Measurements from ENCODE around the gene UBR7.

Gene UBR7

DNA sequence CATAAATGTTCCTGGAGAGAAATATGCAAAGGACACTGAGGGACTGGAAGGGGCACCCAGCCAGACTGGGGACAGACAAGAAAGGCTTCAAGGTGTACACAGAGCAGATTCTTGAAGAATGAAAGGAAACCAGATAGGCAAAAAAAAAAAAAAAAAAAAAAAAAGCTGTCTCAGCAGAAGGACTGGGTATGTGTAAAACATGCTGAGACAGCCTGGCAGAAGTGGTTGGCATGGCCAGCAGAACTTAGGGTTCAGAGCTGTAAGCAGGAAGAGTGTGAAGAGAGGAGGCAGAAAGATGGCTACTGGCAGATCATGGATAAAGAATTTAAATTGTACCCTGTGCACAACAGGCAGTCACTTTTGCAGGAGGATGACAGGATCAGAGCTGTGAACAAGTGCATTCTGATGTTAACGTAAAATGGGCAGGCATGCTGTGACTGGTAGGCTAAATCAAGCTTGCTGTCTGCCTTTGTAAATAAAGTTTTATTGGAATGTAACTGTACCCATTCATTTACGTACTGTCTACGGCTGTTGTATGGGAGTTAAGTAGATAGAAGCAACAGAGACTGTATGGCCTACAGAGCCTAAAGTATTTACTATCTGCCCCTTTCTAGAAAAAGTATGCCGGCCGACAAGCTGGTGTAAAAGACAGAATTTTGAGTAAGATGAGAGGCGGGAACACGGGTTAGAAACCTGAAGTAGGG lies 42.2 kb downstream of the UBR7 start:
- DNase-seq (ENCODE audit: low read depth): no peak

DNA sequence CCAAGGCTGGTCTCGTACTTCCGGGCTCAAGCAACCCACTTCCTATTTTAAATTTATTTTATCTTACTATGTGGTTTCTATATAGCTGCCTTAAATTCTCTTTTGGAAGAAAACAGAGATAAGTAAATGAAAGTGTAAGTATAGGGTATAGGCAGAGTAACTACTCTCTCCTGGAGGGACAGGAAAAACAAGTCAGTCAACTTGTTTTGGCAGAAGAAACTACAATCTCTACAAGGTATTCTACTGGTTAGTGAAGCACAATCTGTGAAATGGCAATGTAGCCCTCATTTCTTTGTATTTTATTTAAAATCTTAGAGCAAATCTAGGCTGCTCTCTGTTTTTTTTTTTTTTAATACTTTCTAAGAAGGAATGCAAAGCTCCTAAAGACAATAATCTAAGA lies 55.4 kb downstream of the UBR7 start:
- no peak for DNase-seq (ENCODE audit: low read depth)

DNA sequence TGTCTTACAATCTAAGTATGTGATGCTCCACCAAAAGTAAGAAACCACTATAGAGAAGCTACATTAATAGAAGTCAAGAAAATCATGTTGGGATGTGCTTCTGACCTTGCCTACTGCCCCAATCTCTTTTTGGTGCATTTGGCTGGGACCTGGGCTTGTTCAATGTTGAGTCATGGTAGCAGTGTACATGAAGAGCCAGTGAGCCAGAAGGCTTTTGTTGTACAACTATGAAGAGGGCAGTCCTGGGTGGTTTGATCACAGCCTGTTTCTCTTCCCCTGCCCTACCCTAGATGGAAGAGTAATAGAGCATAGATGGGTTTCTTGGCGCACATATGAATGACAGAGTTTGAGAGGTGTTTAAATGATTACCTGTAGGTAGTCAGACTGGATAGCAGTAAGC lies 56.4 kb downstream of the UBR7 start:
- DNase-seq (ENCODE audit: low read depth): no peak

DNA sequence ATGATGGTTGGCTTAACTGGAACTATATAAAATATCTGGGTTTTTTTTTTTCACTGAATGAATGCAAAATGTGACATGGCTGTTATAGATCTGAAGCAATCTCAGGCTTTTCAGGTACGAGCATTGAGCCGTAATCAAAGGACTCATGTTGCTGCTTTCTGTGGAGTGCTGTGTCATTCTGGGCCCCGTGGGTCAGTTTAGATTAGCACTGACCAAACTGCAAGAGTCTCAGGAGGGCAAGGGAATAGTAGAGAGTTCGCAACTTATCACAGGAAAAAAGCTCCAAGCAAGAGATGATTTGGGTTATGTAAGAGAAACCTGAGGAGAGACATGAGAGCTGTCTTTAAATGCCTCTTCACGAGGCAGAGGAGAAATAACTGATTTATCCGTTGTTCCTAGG lies 59.1 kb downstream of the UBR7 start:
- DNase-seq (ENCODE audit: low read depth): no peak

DNA sequence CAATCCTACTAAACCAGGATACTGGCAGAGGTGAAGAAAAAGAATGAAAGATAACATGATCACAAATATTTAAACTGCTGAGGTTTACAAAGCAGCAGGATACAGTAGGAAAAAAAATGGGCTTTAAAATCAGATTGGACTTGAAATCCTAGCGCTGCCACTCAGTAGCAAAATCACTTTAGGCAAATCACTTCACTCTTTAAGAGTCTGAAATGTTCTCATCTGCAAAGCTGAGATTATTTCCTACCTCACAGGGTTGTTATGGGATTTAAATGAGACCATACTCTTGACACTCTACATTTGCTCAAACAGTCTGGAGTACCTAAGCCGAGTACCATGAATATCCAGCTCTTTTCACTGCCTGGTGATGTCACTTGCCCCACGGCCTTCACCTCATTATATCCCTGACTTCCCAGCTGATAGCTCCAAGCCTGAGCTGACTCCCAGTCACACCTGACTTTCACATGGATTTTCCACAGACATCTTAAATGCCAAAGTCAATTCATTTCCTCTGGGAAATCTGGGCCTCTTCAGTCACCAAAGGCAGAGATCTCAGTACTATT lies 60.2 kb downstream of the UBR7 start:
- DNase-seq (ENCODE audit: low read depth): no peak

DNA sequence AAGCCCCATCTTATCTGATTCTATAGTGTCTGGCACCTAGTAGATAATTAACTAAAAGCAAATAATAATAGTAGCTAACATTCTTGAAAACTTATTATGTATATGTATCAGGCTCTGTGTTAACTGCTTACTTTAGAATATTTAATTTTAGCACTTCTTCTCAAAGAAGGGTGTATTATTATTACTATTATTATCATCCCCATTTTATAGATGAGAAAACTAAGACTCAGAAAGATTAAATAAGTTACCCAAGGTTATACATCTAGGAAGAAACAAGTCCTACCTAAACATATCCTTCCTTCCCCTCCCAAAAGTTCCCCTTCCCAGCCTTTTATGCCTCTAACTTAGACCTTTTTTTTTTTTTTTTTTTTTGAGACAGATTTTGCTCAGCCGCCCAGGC lies 61.4 kb downstream of the UBR7 start:
- no peak for DNase-seq (ENCODE audit: low read depth)

DNA sequence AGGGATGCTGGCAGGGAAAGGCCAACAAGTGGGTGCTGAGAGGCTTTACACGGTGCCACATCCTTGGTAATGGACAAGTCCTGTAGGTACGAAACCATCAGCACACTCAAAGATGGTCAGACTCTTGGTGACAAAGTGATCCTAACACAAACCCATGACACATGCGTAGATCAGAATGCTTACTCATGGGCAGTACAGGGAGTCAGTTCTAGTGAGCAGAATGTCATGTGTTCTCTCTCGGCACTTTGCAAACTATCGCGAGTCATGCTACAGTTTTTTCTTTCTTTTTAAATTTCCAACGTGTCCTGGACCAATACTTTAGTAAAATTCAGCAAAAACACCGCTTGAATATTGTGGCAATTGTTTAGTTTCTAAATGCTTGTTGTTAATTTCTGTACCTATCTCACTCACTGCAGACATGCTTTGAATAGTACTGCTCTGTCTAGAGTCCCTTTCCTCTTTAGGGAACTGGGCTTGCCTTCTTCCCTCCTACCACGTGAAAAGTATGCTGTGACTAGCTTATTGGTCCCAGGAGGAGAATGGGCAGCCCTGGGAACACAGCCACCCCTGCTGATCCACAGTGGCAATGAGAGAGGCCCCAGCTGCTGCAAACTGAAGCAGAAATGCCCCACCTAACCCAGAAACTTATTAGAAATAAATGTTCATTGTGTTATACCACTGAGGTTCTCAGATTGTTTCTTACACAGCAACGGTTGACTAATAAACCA lies 62.4 kb downstream of the UBR7 start:
- DNase-seq (ENCODE audit: low read depth): no peak

DNA sequence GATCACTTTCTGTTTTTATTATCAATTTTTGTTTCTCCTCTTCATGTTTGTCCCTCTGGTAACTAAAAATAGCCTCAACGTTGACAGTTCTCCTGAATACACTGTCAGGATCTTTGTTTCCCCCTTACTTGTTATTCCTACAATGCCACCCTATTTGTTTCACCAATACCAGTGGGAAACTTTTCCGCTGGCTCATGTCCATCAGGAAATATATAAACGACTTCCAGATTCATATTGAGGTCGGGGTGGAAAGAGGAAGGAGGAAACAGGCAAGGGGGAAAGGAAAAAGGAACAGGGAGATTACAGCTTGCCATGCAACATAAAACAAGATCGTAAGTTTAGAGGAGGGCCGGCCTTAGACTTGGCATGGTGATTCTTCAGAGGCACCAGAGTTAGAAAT lies 64.1 kb downstream of the UBR7 start:
- DNase-seq (ENCODE audit: low read depth): no peak

DNA sequence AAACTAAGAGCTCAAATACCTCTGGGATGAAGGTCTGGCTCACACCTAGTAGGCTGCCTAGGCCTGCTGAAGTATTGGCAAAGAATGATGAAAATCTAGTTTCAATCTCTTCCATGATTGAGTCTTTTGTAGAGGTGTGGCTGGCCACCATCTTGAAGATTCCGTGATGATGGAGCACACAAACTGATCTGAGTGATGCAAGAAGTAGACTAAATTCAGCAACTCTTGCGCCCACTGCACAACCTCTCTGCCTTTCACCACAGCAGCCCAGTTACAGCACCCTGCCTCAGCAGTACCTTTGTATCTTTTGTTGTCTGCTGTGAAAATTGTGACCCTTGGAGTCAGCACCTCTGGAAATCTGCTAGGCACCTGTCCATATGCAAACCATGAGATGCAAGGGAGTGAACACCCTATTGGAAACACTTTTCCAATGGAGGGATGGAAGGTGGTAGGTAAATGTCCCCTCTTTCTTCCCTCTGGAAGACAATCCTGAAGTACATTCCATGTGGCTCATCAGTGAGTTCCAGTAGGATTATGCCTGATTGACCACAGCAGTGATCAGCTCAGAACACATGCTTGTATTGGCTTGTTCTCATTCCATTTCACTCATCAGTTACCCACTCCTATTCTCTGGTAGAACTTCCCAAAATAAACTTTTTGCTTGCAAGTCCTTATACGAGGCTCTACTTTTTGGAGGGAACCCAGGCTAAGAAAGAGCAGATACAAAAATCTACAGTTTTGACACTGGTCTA lies 67.2 kb downstream of the UBR7 start:
- no peak for DNase-seq (ENCODE audit: low read depth)

DNA sequence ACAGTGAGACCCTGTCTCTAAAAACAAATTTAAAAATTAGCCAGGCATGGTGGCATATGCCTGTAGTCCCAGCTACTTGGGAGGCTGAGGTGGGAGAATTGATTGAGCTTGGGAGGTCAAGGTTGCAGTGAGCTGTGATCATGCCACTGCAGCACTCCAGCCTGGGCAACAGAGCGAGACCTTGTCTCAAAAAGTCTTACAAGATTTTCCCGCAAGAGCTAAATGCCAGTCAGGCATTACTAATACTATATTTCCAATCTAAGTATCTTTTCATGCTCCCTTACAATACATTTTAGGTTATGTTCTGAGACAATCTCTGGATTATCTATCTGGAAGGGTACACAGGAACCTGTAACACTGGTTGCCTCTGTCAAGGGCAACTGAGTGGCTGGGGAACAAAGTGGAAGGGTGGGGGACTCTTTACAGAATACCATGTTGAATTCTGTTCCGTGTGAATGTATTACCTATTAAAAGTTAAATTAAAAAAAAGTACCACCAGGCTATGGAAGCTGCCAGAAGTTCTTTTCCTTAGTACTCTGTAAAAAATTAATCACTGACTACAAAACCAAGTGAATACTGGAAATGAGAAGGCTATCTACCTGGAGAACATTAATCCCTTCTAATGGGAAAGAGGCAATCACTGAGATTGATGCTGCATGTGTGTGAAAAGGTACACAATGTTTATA lies 69.1 kb downstream of the UBR7 start:
- DNase-seq (ENCODE audit: low read depth): no peak
